Activated naive CD4-positive, alpha-beta T cell treated with anti-CD3 and anti-CD28 coated beads, Interleukin-2, amount 10 ng/mL, durations not matched to agents 7 days and 5 days (primary cell): Measurements from ENCODE around the gene IL23A.

Source experiments
- CTCF ChIA-PET: fragments of 350-600 bp; sonication (Branson Sonifier 250); formaldehyde crosslinking; loops from one replicate; lab custom pipeline; 2021; ENCODE audit warnings: antibody characterized with exemption; lab: Charles Lee
- DNase-seq: peaks from one replicate; pipeline ENCODE4 v3.0.0-alpha.2; 2020
- H3K27ac Mint-ChIP-seq: one replicate; pipeline ENCODE4 v1.8.0; 2021; ENCODE audit warnings: mild to moderate bottlenecking, moderate library complexity, mixed read lengths
- H3K27me3 Mint-ChIP-seq: one replicate; pipeline ENCODE4 v1.8.0; 2021; ENCODE audit warnings: mild to moderate bottlenecking, mixed read lengths
- H3K36me3 Mint-ChIP-seq: one replicate; pipeline ENCODE4 v1.8.0; 2021; ENCODE audit warnings: mixed read lengths
- H3K4me1 Mint-ChIP-seq: one replicate; pipeline ENCODE4 v1.8.0; 2021; ENCODE audit warnings: mixed read lengths
- H3K4me3 Mint-ChIP-seq: one replicate; pipeline ENCODE4 v1.8.0; 2021; ENCODE audit warnings: mild to moderate bottlenecking, moderate library complexity, mixed read lengths
- H3K9me3 Mint-ChIP-seq: one replicate; pipeline ENCODE4 v1.8.0; 2021; ENCODE audit warnings: mixed read lengths

The IL23A gene

DNA sequence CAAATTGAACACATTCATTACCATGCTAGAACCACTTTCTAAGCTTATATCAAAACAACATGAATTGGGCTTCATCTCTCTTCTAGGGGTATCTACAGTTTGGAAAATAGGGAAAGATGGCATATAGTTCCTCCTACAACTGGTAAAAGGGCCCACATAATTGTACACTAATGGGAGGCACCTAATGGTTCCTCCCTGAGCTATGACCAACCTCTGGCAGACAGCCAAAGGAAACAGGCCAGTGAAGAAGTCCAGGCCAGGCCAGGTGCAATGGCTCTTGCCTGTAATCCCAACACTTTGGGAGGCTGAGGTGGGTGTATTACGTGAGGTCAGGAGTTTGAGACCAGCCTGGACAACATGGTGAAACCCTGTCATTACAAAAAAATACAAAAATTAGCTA lies 47.2 kb downstream of the IL23A start:
- H3K27ac Mint-ChIP-seq: no peak overlapping the region
- no peak for DNase-seq
- H3K36me3 Mint-ChIP-seq: no peaks in the 10 kb centered on the region
- H3K27me3 Mint-ChIP-seq: peaks cover 37% of the 10 kb centered on the region
- CTCF ChIA-PET: interaction anchor here (0.6 to 1.2 kb wide), 3 partner anchors 74 to 609 kb away, joined by 3 read pairs; no protein-coding TSS in a partner anchor
- H3K4me1 Mint-ChIP-seq: no peaks in the 10 kb centered on the region
- no peaks in the 10 kb centered on the region for H3K9me3 Mint-ChIP-seq
- H3K4me3 Mint-ChIP-seq: no peak overlapping the region

DNA sequence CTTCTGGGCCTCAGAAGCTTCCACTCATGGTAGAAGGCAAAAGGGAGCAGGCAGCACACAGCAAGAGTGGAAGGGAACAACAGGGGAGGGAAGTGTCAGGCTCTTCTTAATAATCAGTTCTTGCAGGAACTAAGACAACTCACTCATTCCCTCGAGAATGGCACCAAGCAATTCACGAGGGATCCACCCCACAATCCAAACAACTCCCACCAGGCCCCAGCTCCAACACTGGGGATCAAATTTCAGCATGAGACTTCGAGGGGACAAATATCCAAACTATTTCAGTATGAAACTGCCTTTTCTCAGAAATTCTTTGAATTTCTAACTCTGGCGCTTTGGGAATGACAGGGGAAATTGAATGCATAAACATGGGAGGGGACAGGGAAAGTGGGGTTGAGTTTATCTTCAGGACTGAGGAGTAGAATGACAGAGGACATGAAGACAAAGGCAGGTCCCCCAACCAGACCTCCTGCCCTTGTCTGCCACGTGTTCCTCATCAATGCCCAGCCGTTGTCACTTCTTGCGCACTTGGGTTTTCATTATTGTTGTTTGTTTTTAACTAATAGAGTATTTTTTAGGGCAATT lies 48.6 kb downstream of the IL23A start:
- Mint-ChIP-seq H3K4me1 (no peaks in the 10 kb centered on the region), H3K9me3 (no peaks in the 10 kb centered on the region), H3K4me3 (no peak overlapping the region), H3K27ac (no peak overlapping the region), H3K27me3 (peaks cover 39% of the 10 kb centered on the region), H3K36me3 (no peaks in the 10 kb centered on the region)
- DNase-seq: no peak
- CTCF ChIA-PET: no interaction called here

DNA sequence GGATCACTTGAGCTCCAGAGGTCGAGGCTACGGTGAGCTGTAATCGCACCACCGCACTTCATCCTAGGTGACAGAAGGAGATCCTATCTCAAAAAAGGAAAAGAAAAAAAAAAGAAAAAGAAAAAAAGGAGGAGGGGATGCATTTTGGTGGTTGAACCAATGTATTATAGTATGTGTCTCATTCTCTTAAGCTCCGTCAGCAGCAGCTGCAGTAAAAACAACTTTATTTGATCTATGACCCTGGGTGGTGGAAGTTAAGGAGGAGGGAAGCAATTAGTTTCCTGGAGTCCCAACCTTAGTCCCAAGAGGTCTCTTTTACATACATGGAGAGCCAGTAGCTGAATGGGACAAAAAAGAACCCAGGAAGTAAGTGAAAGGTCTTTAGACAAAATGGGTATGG lies 50.7 kb downstream of the IL23A start:
- DNase-seq: no peak
- Mint-ChIP-seq H3K27ac (no peak overlapping the region), H3K36me3 (no peaks in the 10 kb centered on the region), H3K27me3 (peaks cover 30% of the 10 kb centered on the region), H3K9me3 (no peaks in the 10 kb centered on the region), H3K4me3 (no peak overlapping the region), H3K4me1 (no peaks in the 10 kb centered on the region)
- CTCF ChIA-PET: no interaction called here
